Gastroesophageal sphincter (tissue), 4 donors: Measurements from ENCODE around the gene FARS2. TPM values are rescaled to one million over a fixed set of nuclear protein-coding genes. Genes with fewer than 3 reads are reported as not detected.
A peak's percentile ranks its signal among the peaks of the same experiment; 100 is the strongest.

Experiments used
- ATAC-seq: fragments of 150-250 bp; one replicate; pipeline ENCODE4 v1.9.1; 2016; ENCODE audit warnings: mild to moderate bottlenecking, moderate library complexity
- H3K27ac ChIP-seq, 4 donors: fragments of 200-600 bp; sonication (generic) in 3 of 4; 1 replicate in 3 of 4; 2 replicates in 1 of 4; pipeline ENCODE4 v1.5.1; 2016 to 2019
- H3K27me3 ChIP-seq: fragments of 200-600 bp; sonication (generic); one replicate; pipeline ENCODE4 v1.5.1; 2019
- H3K36me3 ChIP-seq, 2 donors: fragments of 200-600 bp; sonication (generic); one replicate each; pipeline ENCODE4 v1.5.1; 2019; ENCODE audit warnings: control low read depth in 1 of 2
- H3K4me1 ChIP-seq, 3 donors: fragments of 200-600 bp; sonication (generic); 1 replicate in 2 of 3; 2 replicates in 1 of 3; pipeline ENCODE4 v1.5.1; 2016 to 2019; ENCODE audit warnings: control low read depth in 2 of 3
- H3K4me3 ChIP-seq, 2 donors: fragments of 200-600 bp; sonication (generic); one replicate each; pipeline ENCODE4 v1.5.1; 2019; ENCODE audit warnings: mild to moderate bottlenecking in 1 of 2, moderate library complexity in 1 of 2
- H3K9me3 ChIP-seq, 3 donors: fragments of 200-600 bp; sonication (generic); one replicate each; pipeline ENCODE4 v1.5.1; 2017 to 2019; ENCODE audit warnings: control low read depth in 2 of 3
- CTCF ChIP-seq, 4 experiments: fragments of 200-600 bp in 2 of 4; fragments of 450-650 bp in 2 of 4; sonication (generic) in 1 of 4; IDR thresholded peaks; one replicate each; pipeline ENCODE4 v1.5.1; 2017 to 2019; ENCODE audit warnings: antibody characterized with exemption in 4 of 4, mild to moderate bottlenecking in 2 of 4, moderate library complexity in 2 of 4
- EP300 ChIP-seq: sonication (generic); formaldehyde crosslinking; IDR thresholded peaks from one replicate; pipeline ENCODE4 v1.6.1; 2017; ENCODE audit warnings: antibody characterized with exemption, mild to moderate bottlenecking
- POLR2A ChIP-seq, 2 donors: fragments of 450-650 bp; IDR thresholded peaks; one replicate each; pipeline ENCODE4 v1.6.1; 2017; ENCODE audit warnings: antibody characterized with exemption in 2 of 2, mild to moderate bottlenecking in 2 of 2, moderate library complexity in 1 of 2
- POLR2AphosphoS5 ChIP-seq: sonication (generic); formaldehyde crosslinking; IDR thresholded peaks from one replicate; pipeline ENCODE4 v1.6.1; 2017; ENCODE audit warnings: antibody characterized with exemption
- whole genome bisulfite sequencing, 2 donors: methylation state at CpG; one replicate each; pipeline ENCODE4 v1.1.5; 2018; ENCODE audit warnings: low coverage in 1 of 2; 5-methylcytosine and 5-hydroxymethylcytosine counted together
- total RNA-seq, 4 donors: library from RNA; depleted of rRNA; stranded (reverse); fragments of >200 nt; gene quantifications; one replicate each; pipeline ENCODE4 v1.1.0, GENCODE V29; 2016

Gene FARS2
- total RNA-seq, 4 donors from 2014 or later, result 9.8 to 16.3 (median 14.4) TPM

GRCh38 chr6:5466281-5467136 lies 205.2 kb downstream of the FARS2 start:
- Histone ChIP-seq H3K27ac (no peak overlapping the region), H3K36me3 (no peaks in the 10 kb centered on the region), H3K4me3 (no peak overlapping the region), H3K27me3 (no peaks in the 10 kb centered on the region), H3K9me3 (no peaks in the 10 kb centered on the region), H3K4me1 (peaks cover 0 to 9% (median 0%) of the 10 kb centered on the region in 3 donors)
- ATAC-seq, result no peak
- TF ChIP-seq EP300 (no peak), POLR2AphosphoS5 (no peak), POLR2A (IDR thresholded peaks at IDR 0.05) (no peak), CTCF (IDR thresholded peaks at IDR 0.05) (no peak)
- 78 to 93% methylated on average over 5 of the region's 5 CpGs for WGBS, 2 donors

GRCh38 chr6:5468586-5468985 lies 207.3 kb downstream of the FARS2 start:
- peaks cover 0 to 11% (median 0%) of the 10 kb centered on the region in 3 donors for H3K4me1 ChIP-seq
- ATAC-seq, result no peak
- no peaks in the 10 kb centered on the region for H3K36me3 ChIP-seq
- no peak overlapping the region for H3K27ac ChIP-seq
- TF ChIP-seq EP300 (no peak), POLR2AphosphoS5 (no peak), POLR2A (IDR thresholded peaks at IDR 0.05) (no peak), CTCF (IDR thresholded peaks at IDR 0.05) (no peak)
- H3K9me3 ChIP-seq, result no peaks in the 10 kb centered on the region
- no peak overlapping the region for H3K4me3 ChIP-seq
- WGBS, 2 donors, result 96 to 97% methylated on average over 4 of the region's 4 CpGs
- H3K27me3 ChIP-seq, result no peaks in the 10 kb centered on the region

GRCh38 chr6:5469101-5469846 lies 208.0 kb downstream of the FARS2 start:
- no peak for TF ChIP-seq POLR2AphosphoS5
- no peak for TF ChIP-seq EP300
- TF ChIP-seq CTCF (IDR thresholded peaks at IDR 0.05), result no peak
- TF ChIP-seq POLR2A (IDR thresholded peaks at IDR 0.05), result no peak
- no peaks in the 10 kb centered on the region for H3K27me3 ChIP-seq
- H3K27ac ChIP-seq, result no peak overlapping the region
- no peaks in the 10 kb centered on the region for H3K9me3 ChIP-seq
- H3K36me3 ChIP-seq, result no peaks in the 10 kb centered on the region
- no peak for ATAC-seq
- 82 to 89% methylated on average over 4 to 12 of the region's 14 CpGs for WGBS, 2 donors
- no peak overlapping the region for H3K4me3 ChIP-seq
- H3K4me1 ChIP-seq, result peaks cover 0 to 11% (median 0%) of the 10 kb centered on the region in 3 donors

GRCh38 chr6:5471044-5471443 lies 209.7 kb downstream of the FARS2 start:
- Histone ChIP-seq H3K36me3 (no peaks in the 10 kb centered on the region), H3K9me3 (no peaks in the 10 kb centered on the region), H3K4me1 (peaks cover 0 to 11% (median 0%) of the 10 kb centered on the region in 3 donors), H3K4me3 (no peak overlapping the region), H3K27ac (no peak overlapping the region), H3K27me3 (no peaks in the 10 kb centered on the region)
- 10 to 20% methylated on average over 6 to 8 of the region's 8 CpGs for WGBS, 2 donors
- no peak for ATAC-seq
- TF ChIP-seq CTCF (IDR thresholded peaks at IDR 0.05) (peak; percentile 8 to 78 (median 49)), POLR2AphosphoS5 (no peak)
